ENCODE data around the gene SNCA.

Gene SNCA

DNA sequence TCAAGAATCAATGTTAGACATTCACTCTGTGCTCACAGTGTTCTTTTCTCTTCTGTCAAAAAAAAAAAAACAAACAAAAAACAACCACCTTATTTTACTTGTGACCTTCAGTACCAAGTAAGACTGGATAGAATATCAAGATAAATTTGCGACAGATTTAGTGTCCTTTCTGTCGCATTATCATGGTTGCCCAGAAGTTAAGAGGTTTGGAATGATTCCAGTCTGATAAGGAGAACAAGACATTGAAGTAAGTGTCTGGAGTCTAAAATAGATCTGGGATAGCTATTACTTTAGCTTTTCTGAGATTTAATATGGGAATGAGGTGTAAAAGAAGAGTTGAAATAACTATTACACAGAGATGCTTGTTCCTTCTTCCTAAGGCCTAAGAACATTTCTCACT lies 31.7 kb downstream of the SNCA start:
- DNase-seq (ENCODE audit: low read depth, low spot score): no peak
- TF ChIP-seq, protein P1, sequence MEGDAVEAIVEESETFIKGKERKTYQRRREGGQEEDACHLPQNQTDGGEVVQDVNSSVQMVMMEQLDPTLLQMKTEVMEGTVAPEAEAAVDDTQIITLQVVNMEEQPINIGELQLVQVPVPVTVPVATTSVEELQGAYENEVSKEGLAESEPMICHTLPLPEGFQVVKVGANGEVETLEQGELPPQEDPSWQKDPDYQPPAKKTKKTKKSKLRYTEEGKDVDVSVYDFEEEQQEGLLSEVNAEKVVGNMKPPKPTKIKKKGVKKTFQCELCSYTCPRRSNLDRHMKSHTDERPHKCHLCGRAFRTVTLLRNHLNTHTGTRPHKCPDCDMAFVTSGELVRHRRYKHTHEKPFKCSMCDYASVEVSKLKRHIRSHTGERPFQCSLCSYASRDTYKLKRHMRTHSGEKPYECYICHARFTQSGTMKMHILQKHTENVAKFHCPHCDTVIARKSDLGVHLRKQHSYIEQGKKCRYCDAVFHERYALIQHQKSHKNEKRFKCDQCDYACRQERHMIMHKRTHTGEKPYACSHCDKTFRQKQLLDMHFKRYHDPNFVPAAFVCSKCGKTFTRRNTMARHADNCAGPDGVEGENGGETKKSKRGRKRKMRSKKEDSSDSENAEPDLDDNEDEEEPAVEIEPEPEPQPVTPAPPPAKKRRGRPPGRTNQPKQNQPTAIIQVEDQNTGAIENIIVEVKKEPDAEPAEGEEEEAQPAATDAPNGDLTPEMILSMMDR (IDR thresholded peaks at IDR 0.05; ENCODE audit: insufficient read depth, low read length, missing control alignments): no peak
- POLR2A ChIA-PET: no interaction called here
- no peak overlapping the region for H3K4me3 ChIP-seq (ENCODE audit: low read depth, low read length)
- CTCF ChIA-PET: no interaction called here

- ChIA-PET POLR2A (no interaction called here), CTCF (no interaction called here)
- TF ChIP-seq, protein P1 (IDR thresholded peaks at IDR 0.05; ENCODE audit: insufficient read depth, low read length, missing control alignments): no peak
- no peak for DNase-seq (ENCODE audit: low read depth, low spot score)
- no peak overlapping the region for H3K4me3 ChIP-seq (ENCODE audit: low read depth, low read length)
Observed at GRCh38 chr4:89803915-89804314, 33.0 kb downstream of the SNCA start.

DNA sequence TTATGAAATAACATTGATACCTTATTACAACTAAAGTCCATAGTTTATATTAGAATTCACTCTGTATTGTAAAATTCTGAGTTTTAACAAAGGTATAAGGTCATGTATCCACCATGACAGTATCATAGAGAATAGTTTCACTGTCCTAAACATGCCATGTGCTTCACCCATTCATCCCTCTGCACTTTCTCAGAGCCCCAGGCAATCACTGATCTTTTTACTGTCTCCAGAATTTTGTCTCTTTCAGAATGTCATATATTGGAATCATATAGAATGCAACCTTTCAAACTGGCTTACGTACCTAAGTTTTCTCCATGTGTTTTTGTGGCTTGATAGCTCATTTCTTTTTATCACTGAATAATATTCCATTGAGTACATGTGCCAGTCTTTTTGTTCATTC lies 33.9 kb downstream of the SNCA start:
- TF ChIP-seq, protein P1 (IDR thresholded peaks at IDR 0.05; ENCODE audit: insufficient read depth, low read length, missing control alignments): no peak
- no peak overlapping the region for H3K4me3 ChIP-seq (ENCODE audit: low read depth, low read length)
- no peak for DNase-seq (ENCODE audit: low read depth, low spot score)
- ChIA-PET CTCF (no interaction called here), POLR2A (no interaction called here)

- no peak overlapping the region for H3K4me3 ChIP-seq (ENCODE audit: low read depth, low read length)
- TF ChIP-seq, protein P1 (IDR thresholded peaks at IDR 0.05; ENCODE audit: insufficient read depth, low read length, missing control alignments): no peak
- POLR2A ChIA-PET: no interaction called here
- CTCF ChIA-PET: no interaction called here
- no peak for DNase-seq (ENCODE audit: low read depth, low spot score)
Observed at GRCh38 chr4:89800527-89801103, 36.3 kb downstream of the SNCA start.

DNA sequence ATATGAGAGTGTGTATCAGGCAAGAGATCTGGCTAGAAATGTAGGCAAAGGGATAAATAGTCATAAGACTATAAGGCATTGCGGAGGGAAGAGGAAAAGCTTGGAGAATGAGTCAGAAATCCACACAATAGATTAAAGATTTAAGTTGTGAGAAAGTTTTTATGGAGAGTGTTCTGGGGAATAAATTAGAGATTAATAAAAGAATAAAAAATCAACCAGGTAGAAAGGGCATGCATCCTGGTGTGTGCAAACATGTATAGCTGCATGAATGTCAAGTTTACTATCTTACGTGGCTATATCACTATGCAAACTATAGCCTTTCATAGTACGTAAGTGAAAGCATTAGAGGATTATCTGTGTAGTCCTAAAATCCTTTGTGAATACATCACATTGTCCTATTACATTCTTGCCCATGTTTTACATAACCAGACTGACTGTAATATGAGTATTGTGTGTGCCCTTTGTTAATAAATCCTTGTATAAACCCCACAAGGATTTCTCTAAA lies 36.9 kb downstream of the SNCA start:
- POLR2A ChIA-PET: no interaction called here
- CTCF ChIA-PET: no interaction called here
- TF ChIP-seq, protein P1 (IDR thresholded peaks at IDR 0.05; ENCODE audit: insufficient read depth, low read length, missing control alignments): no peak
- no peak overlapping the region for H3K4me3 ChIP-seq (ENCODE audit: low read depth, low read length)
- DNase-seq (ENCODE audit: low read depth, low spot score): no peak

DNA sequence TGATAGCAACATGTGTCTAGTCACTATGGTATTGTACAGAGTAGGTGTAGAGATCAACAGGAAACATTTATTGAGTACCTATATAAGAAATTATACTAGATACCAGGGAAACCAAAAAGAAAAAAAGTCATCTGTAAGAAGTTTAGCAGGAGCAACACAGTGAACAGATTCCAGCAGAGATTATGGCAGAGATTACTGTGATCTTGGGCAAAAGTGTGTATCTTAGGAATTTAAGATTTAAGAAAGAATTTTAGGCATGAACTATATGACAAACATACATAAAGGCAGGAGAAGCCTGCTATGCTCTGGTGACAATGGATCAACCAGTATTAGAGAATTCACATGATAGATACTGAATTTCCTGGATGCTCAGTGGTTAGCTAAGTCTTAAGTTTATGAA lies 37.9 kb downstream of the SNCA start:
- DNase-seq (ENCODE audit: low read depth, low spot score): no peak
- POLR2A ChIA-PET: no interaction called here
- CTCF ChIA-PET: no interaction called here
- TF ChIP-seq, protein P1 (IDR thresholded peaks at IDR 0.05; ENCODE audit: insufficient read depth, low read length, missing control alignments): no peak
- no peak overlapping the region for H3K4me3 ChIP-seq (ENCODE audit: low read depth, low read length)

All from AG04449 (cell line).